K562 (cell line): ENCODE measurements around the gene XPO6. TPM values are rescaled to one million over a fixed set of nuclear protein-coding genes. Genes with fewer than 3 reads are reported as not detected.

Experiments used
- ARID1B ChIP-seq: fragments of 450-650 bp; IDR thresholded peaks from 2 replicates; pipeline ENCODE4 v1.6.1; 2016; ENCODE audit warnings: antibody characterized with exemption, mild to moderate bottlenecking, inconsistent platforms
- CBFA2T3 ChIP-seq: fragments of 450-650 bp; IDR thresholded peaks from 2 replicates; pipeline ENCODE4 v1.6.1; 2017
- EP400 ChIP-seq: fragments of 450-650 bp; IDR thresholded peaks from 2 replicates; pipeline ENCODE4 v1.6.1; 2017; ENCODE audit warnings: antibody characterized with exemption, mild to moderate bottlenecking, moderate library complexity
- FOXO4 ChIP-seq: fragments of 450-650 bp; formaldehyde crosslinking; IDR thresholded peaks from 2 replicates; pipeline ENCODE4 v1.4.0; 2020; ENCODE audit warnings: mild to moderate bottlenecking, moderate library complexity
- GABPB1 ChIP-seq: sonication (generic); formaldehyde crosslinking; IDR thresholded peaks from 2 replicates; pipeline ENCODE4 v1.8.0; 2022; ENCODE audit warnings: mild to moderate bottlenecking, missing genetic modification reagents
- GATA2 ChIP-seq: sonication (generic); formaldehyde crosslinking; IDR thresholded peaks from 2 replicates; pipeline ENCODE4 v1.4.0; 2020; ENCODE audit warnings: mild to moderate bottlenecking, missing genetic modification reagents
- HEY1 ChIP-seq: fragments of 250-450 bp; sonication (Bioruptor Pico); IDR thresholded peaks from 2 replicates; pipeline ENCODE4 v1.5.0; 2020; ENCODE audit warnings: mild to moderate bottlenecking, moderate library complexity, borderline replicate concordance
- NCOA1 ChIP-seq: fragments of 450-650 bp; IDR thresholded peaks from 2 replicates; pipeline ENCODE4 v1.6.1; 2016; ENCODE audit warnings: low read depth
- NELFE ChIP-seq: IDR thresholded peaks from 2 replicates; pipeline ENCODE4 v1.6.1; 2011; ENCODE audit warnings: mild to moderate bottlenecking; ENCODE audit not compliant: insufficient read depth, insufficient read length
- SMARCA4 ChIP-seq: fragments of 450-650 bp; IDR thresholded peaks from 2 replicates; pipeline ENCODE4 v1.6.1; 2016
- SMARCC2 ChIP-seq: fragments of 450-650 bp; IDR thresholded peaks from 2 replicates; pipeline ENCODE4 v1.6.1; 2017; ENCODE audit warnings: antibody characterized with exemption, moderate library complexity, mild to moderate bottlenecking, low read depth
- SRSF3 ChIP-seq: fragments of 200-400 bp; formaldehyde crosslinking; IDR thresholded peaks from 2 replicates; pipeline ENCODE4 v1.6.1; 2016; ENCODE audit warnings: mild to moderate bottlenecking, low read length, moderate library complexity; ENCODE audit not compliant: insufficient read depth
- TAL1 ChIP-seq: fragments of 450-650 bp; IDR thresholded peaks from 2 replicates; pipeline ENCODE4 v1.6.1; 2016; ENCODE audit warnings: mild to moderate bottlenecking
- TCF3 ChIP-seq: sonication (generic); formaldehyde crosslinking; IDR thresholded peaks from 2 replicates; pipeline ENCODE4 v1.4.0; 2020; ENCODE audit warnings: mild to moderate bottlenecking, missing genetic modification reagents
- U2AF1 ChIP-seq: fragments of 200-400 bp; formaldehyde crosslinking; optimal IDR thresholded peaks from 2 replicates; pipeline ENCODE3; 2017; ENCODE audit warnings: mild to moderate bottlenecking, low read depth, low read length, moderate library complexity
- ZBTB33 ChIP-seq: sonication (generic); formaldehyde crosslinking; IDR thresholded peaks from 2 replicates; pipeline ENCODE4 v1.8.1; 2023; ENCODE audit warnings: mild to moderate bottlenecking, missing genetic modification reagents
- ZNF408 ChIP-seq: fragments of 250-450 bp; sonication (Bioruptor Pico); IDR thresholded peaks from 2 replicates; pipeline ENCODE4 v1.4.0; 2020; ENCODE audit warnings: low read depth, mild to moderate bottlenecking, moderate library complexity
- polyA plus RNA-seq, 8 experiments: library from polyadenylated mRNA; depleted of rRNA in 4 of 8; stranded (reverse) in 5 of 8; unstranded in 3 of 8; fragments of >200 nt; fragmentation: Nextera tagmentation in 2 of 8; fragmentation: Illumina TruSeq in 1 of 8; extraction: Ambion mirVana in 2 of 8; extraction: Trizol in 1 of 8; gene quantifications; 2 replicates each; pipeline versions ENCODE4 v1.2.1 to v1.2.3, GENCODE V29; 2011 to 2014; ENCODE audit warnings: inconsistent platforms in 1 of 8, missing spikeins in 1 of 8
- total RNA-seq, 7 experiments: library from RNA; depleted of rRNA in 6 of 7; stranded (reverse); fragments of >200 nt in 6 of 7; fragmentation: Illumina TruSeq in 2 of 7; extraction: Trizol in 2 of 7; gene quantifications; 2 replicates each; pipeline versions ENCODE4 v1.2.1 to v1.2.3, GENCODE V29; 2011 to 2021; ENCODE audit warnings: low replicate concordance in 1 of 7
- TF ChIP-seq, protein P1 (sequence below), 2 experiments: fragments of 450-650 bp in 1 of 2; IDR thresholded peaks; 2 replicates each; pipeline ENCODE4 v1.6.1; 2011 to 2017; ENCODE audit warnings: low read depth in 2 of 2, antibody characterized with exemption in 1 of 2, borderline replicate concordance in 1 of 2, low read length in 1 of 2, mild to moderate bottlenecking in 1 of 2, mixed read lengths in 1 of 2; ENCODE audit not compliant: control insufficient read depth in 1 of 2
- TF ChIP-seq, protein P2 (sequence below), 2 experiments: IDR thresholded peaks; 2 replicates each; pipeline ENCODE4 v1.6.1; 2011; ENCODE audit warnings: borderline replicate concordance in 1 of 2, control low read depth in 1 of 2, low read depth in 1 of 2, low read length in 1 of 2, mild to moderate bottlenecking in 1 of 2, mixed read lengths in 1 of 2, moderate library complexity in 1 of 2; ENCODE audit not compliant: insufficient read depth in 1 of 2, insufficient read length in 1 of 2, poor library complexity in 1 of 2, severe bottlenecking in 1 of 2; ENCODE audit errors: extremely low read depth in 1 of 2
- TF ChIP-seq, protein P3 (sequence below): fragments of 250-450 bp; sonication (Bioruptor Pico); IDR thresholded peaks from 2 replicates; pipeline ENCODE4 v1.8.0; 2021; ENCODE audit warnings: moderate library complexity, mild to moderate bottlenecking, inconsistent platforms

XPO6 gene
- total and polyA plus RNA-seq, 9 of the 15 experiments (the other 6 are each of a cell fraction or from before 2014, with no cell fraction given) = 11.2 to 196 (median 119) TPM

GRCh38 chr16:28210264-28210663, 1.5 kb downstream of the XPO6 start (continued):
- TF ChIP-seq, protein P1, sequence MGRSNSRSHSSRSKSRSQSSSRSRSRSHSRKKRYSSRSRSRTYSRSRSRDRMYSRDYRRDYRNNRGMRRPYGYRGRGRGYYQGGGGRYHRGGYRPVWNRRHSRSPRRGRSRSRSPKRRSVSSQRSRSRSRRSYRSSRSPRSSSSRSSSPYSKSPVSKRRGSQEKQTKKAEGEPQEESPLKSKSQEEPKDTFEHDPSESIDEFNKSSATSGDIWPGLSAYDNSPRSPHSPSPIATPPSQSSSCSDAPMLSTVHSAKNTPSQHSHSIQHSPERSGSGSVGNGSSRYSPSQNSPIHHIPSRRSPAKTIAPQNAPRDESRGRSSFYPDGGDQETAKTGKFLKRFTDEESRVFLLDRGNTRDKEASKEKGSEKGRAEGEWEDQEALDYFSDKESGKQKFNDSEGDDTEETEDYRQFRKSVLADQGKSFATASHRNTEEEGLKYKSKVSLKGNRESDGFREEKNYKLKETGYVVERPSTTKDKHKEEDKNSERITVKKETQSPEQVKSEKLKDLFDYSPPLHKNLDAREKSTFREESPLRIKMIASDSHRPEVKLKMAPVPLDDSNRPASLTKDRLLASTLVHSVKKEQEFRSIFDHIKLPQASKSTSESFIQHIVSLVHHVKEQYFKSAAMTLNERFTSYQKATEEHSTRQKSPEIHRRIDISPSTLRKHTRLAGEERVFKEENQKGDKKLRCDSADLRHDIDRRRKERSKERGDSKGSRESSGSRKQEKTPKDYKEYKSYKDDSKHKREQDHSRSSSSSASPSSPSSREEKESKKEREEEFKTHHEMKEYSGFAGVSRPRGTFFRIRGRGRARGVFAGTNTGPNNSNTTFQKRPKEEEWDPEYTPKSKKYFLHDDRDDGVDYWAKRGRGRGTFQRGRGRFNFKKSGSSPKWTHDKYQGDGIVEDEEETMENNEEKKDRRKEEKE (IDR thresholded peaks at IDR 0.05; ENCODE audit: borderline replicate concordance in 1 of 2, control insufficient read depth in 1 of 2, low read depth in 2 of 2, low read length in 1 of 2) = no peak
- no peak for TF ChIP-seq U2AF1
- TF ChIP-seq EP400 = no peak
- peak; percentile 12; the same call in 1 of the 2 replicates for TF ChIP-seq SMARCA4
- no peak for TF ChIP-seq ZBTB33 (CRISPR knock-in tag)
- no peak for TF ChIP-seq FOXO4
- TF ChIP-seq NELFE = no peak
- TF ChIP-seq GATA2 = 0 out of 2 replicates have a peak, but pooled peaks have one; percentile 34
- no peak for TF ChIP-seq SMARCC2
- no peak for TF ChIP-seq SRSF3
- TF ChIP-seq, protein P2, sequence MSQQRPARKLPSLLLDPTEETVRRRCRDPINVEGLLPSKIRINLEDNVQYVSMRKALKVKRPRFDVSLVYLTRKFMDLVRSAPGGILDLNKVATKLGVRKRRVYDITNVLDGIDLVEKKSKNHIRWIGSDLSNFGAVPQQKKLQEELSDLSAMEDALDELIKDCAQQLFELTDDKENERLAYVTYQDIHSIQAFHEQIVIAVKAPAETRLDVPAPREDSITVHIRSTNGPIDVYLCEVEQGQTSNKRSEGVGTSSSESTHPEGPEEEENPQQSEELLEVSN (IDR thresholded peaks at IDR 0.05; ENCODE audit: borderline replicate concordance in 1 of 2, extremely low read depth in 1 of 2, insufficient read depth in 1 of 2, insufficient read length in 1 of 2, low read depth in 1 of 2, low read length in 1 of 2, poor library complexity in 1 of 2, severe bottlenecking in 1 of 2) = no peak
- TF ChIP-seq ZNF408 (CRISPR knock-in tag) = no peak
- no peak for TF ChIP-seq HEY1 (CRISPR knock-in tag)
- no peak for TF ChIP-seq GABPB1
- TF ChIP-seq, protein P3, sequence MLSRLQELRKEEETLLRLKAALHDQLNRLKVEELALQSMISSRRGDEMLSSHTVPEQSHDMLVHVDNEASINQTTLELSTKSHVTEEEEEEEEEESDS (CRISPR knock-in tag) = no peak
- TF ChIP-seq TCF3 (CRISPR knock-in tag) = peak; percentile 60
- TF ChIP-seq ARID1B = peak; percentile 56; the same call in 1 of the 2 replicates
- no peak for TF ChIP-seq NCOA1
- peak; percentile 43; the same call in 1 of the 2 replicates for TF ChIP-seq TAL1
- TF ChIP-seq CBFA2T3 = peak; percentile 68
